Panc1 (cell line): ENCODE measurements around the gene TEX11.

Experiments used
- POLR2AphosphoS5 ChIP-seq: IDR thresholded peaks from 2 replicates; pipeline ENCODE4 v1.6.1; 2012; ENCODE audit warnings: mild to moderate bottlenecking, low read depth, low read length, moderate library complexity
- SIN3A ChIP-seq: IDR thresholded peaks from 2 replicates; pipeline ENCODE4 v1.6.1; 2012; ENCODE audit warnings: low read depth, mild to moderate bottlenecking, low read length, moderate library complexity, borderline replicate concordance; ENCODE audit not compliant: insufficient read depth
- TCF7L2 ChIP-seq: IDR thresholded peaks from 2 replicates; pipeline ENCODE4 v1.6.1; 2011; ENCODE audit warnings: mild to moderate bottlenecking, low read depth, low read length, inconsistent platforms
- TF ChIP-seq, protein P1 (sequence below): fragments of 450-650 bp; IDR thresholded peaks from 2 replicates; pipeline ENCODE4 v1.5.1; 2017; ENCODE audit warnings: mild to moderate bottlenecking

DNA sequence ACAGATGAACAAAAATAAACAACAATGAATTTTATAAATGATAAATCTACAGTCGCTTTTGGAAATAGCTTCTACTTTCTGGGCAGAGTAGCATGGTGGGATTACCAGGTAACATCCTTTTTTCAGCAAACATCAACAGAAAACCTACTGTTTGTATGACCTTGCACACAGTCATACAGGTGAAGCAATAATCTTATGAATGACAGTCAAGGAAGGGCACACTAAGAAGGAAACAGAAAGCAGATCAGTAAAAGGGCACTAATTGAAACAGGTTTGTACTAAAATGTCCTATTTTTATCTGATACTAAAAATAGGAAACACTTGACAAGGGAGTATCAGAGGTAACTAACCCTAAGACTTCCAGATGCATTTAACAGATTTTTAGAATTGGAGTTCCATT is 355.0 kb downstream of the TEX11 start:
- TF ChIP-seq, protein P1, sequence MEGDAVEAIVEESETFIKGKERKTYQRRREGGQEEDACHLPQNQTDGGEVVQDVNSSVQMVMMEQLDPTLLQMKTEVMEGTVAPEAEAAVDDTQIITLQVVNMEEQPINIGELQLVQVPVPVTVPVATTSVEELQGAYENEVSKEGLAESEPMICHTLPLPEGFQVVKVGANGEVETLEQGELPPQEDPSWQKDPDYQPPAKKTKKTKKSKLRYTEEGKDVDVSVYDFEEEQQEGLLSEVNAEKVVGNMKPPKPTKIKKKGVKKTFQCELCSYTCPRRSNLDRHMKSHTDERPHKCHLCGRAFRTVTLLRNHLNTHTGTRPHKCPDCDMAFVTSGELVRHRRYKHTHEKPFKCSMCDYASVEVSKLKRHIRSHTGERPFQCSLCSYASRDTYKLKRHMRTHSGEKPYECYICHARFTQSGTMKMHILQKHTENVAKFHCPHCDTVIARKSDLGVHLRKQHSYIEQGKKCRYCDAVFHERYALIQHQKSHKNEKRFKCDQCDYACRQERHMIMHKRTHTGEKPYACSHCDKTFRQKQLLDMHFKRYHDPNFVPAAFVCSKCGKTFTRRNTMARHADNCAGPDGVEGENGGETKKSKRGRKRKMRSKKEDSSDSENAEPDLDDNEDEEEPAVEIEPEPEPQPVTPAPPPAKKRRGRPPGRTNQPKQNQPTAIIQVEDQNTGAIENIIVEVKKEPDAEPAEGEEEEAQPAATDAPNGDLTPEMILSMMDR: no peak
- TF ChIP-seq TCF7L2: no peak
- no peak for TF ChIP-seq SIN3A
- no peak for TF ChIP-seq POLR2AphosphoS5
